Activated CD8-positive, alpha-beta memory T cell treated with anti-CD3 and anti-CD28 coated beads, Interleukin-2, amount 10 ng/mL, durations not matched to agents 7 days and 5 days (primary cell): ENCODE measurements around the gene TTC3. TPM values are rescaled to one million over a fixed set of nuclear protein-coding genes. Genes with fewer than 3 reads are reported as not detected.
"Not testable (repeated sequence)": the region's sequence is repeated elsewhere in the genome, so short reads cannot be mapped to it uniquely, and the experiment has no call there.

Experiments
- ATAC-seq: fragments of 150-1000 bp; cut with Tn5 transposase; one replicate; pipeline ENCODE4 v1.10.0; 2021; ENCODE audit warnings: moderate library complexity
- CTCF ChIA-PET: fragments of 350-600 bp; sonication (Branson Sonifier 250); formaldehyde crosslinking; loops from one replicate; lab custom pipeline; 2021; ENCODE audit warnings: antibody characterized with exemption; lab: Charles Lee
- DNase-seq: peaks from one replicate; pipeline ENCODE4 v3.0.0-alpha.2; 2020
- H3K27ac Mint-ChIP-seq: one replicate; pipeline ENCODE4 v1.8.0; 2021; ENCODE audit warnings: mild to moderate bottlenecking, mixed read lengths
- H3K27me3 Mint-ChIP-seq: one replicate; pipeline ENCODE4 v1.8.0; 2021; ENCODE audit warnings: mixed read lengths
- H3K36me3 Mint-ChIP-seq: one replicate; pipeline ENCODE4 v1.8.0; 2021; ENCODE audit warnings: mild to moderate bottlenecking, mixed read lengths
- H3K4me1 Mint-ChIP-seq: one replicate; pipeline ENCODE4 v1.8.0; 2021; ENCODE audit warnings: mixed read lengths
- H3K4me3 Mint-ChIP-seq: one replicate; pipeline ENCODE4 v1.8.0; 2021; ENCODE audit warnings: mild to moderate bottlenecking, moderate library complexity, mixed read lengths
- H3K9me3 Mint-ChIP-seq: one replicate; pipeline ENCODE4 v1.8.0; 2022; ENCODE audit warnings: low read depth, mixed read lengths
- total RNA-seq, 2 experiments: library from RNA; stranded (reverse); gene quantifications; one replicate each; pipeline ENCODE4 v1.2.3, GENCODE V29; 2021

The TTC3 gene
- total RNA-seq, 2 experiments from 2014 or later: 44.0 to 55.0 TPM

- Mint-ChIP-seq H3K36me3 (peaks cover 8% of the 10 kb centered on the region), H3K9me3 (no peaks in the 10 kb centered on the region), H3K4me1 (peaks cover 12% of the 10 kb centered on the region), H3K27ac (no peak overlapping the region), H3K27me3 (no peaks in the 10 kb centered on the region), H3K4me3 (no peak overlapping the region)
- no peak for ATAC-seq
- CTCF ChIA-PET: no interaction called here
- no peak for DNase-seq
Measured at GRCh38 chr21:37082856-37083528, 9.9 kb downstream of the TTC3 start.

- CTCF ChIA-PET: interaction anchor here (1.2 kb wide), 1 partner anchor 120 kb away, joined by 3 read pairs; the partner anchor contains the start of gene HLCS
- DNase-seq: no peak
Measured at GRCh38 chr21:37085726-37086125, 12.7 kb downstream of the TTC3 start.

GRCh38 chr21:37087188-37087587 is 14.1 kb downstream of the TTC3 start:
- CTCF ChIA-PET: no interaction called here
- no peak for ATAC-seq
- H3K27me3 Mint-ChIP-seq: no peaks in the 10 kb centered on the region
- H3K36me3 Mint-ChIP-seq: peaks cover 3% of the 10 kb centered on the region
- no peak overlapping the region for H3K27ac Mint-ChIP-seq
- peaks cover 6% of the 10 kb centered on the region for H3K4me1 Mint-ChIP-seq
- DNase-seq: no peak
- no peaks in the 10 kb centered on the region for H3K9me3 Mint-ChIP-seq
- no peak overlapping the region for H3K4me3 Mint-ChIP-seq

More at GRCh38 chr21:37085726-37086125, 12.7 kb downstream of the TTC3 start:
- Mint-ChIP-seq H3K27me3 (no peaks in the 10 kb centered on the region), H3K36me3 (peaks cover 5% of the 10 kb centered on the region), H3K4me3 (no peak overlapping the region), H3K27ac (no peak overlapping the region), H3K9me3 (no peaks in the 10 kb centered on the region), H3K4me1 (peaks cover 6% of the 10 kb centered on the region)
- ATAC-seq: no peak

- DNase-seq (no peak), ATAC-seq (no peak)
- Mint-ChIP-seq H3K9me3 (no peaks in the 10 kb centered on the region), H3K4me3 (no peak overlapping the region), H3K27me3 (no peaks in the 10 kb centered on the region), H3K36me3 (peaks cover 2% of the 10 kb centered on the region), H3K4me1 (peaks cover 2% of the 10 kb centered on the region), H3K27ac (no peak overlapping the region)
- CTCF ChIA-PET: no interaction called here
Measured at GRCh38 chr21:37088186-37088735, 15.2 kb downstream of the TTC3 start.

- no peak overlapping the region for H3K27ac Mint-ChIP-seq
- CTCF ChIA-PET: no interaction called here
- DNase-seq (no peak), ATAC-seq (no peak)
- no peaks in the 10 kb centered on the region for H3K27me3 Mint-ChIP-seq
- no peaks in the 10 kb centered on the region for H3K9me3 Mint-ChIP-seq
- H3K4me3 Mint-ChIP-seq: no peak overlapping the region
- no peaks in the 10 kb centered on the region for H3K4me1 Mint-ChIP-seq
- H3K36me3 Mint-ChIP-seq: peaks cover 6% of the 10 kb centered on the region
Measured at GRCh38 chr21:37093977-37094376, 20.9 kb downstream of the TTC3 start.

GRCh38 chr21:37095821-37096220 is 22.8 kb downstream of the TTC3 start:
- no peaks in the 10 kb centered on the region for H3K27me3 Mint-ChIP-seq
- no peaks in the 10 kb centered on the region for H3K4me1 Mint-ChIP-seq
- CTCF ChIA-PET: no interaction called here
- ATAC-seq (no peak), DNase-seq (no peak)
- peaks cover 6% of the 10 kb centered on the region for H3K36me3 Mint-ChIP-seq
- H3K4me3 Mint-ChIP-seq: no peak overlapping the region
- no peak overlapping the region for H3K27ac Mint-ChIP-seq
- H3K9me3 Mint-ChIP-seq: no peaks in the 10 kb centered on the region

- H3K36me3 Mint-ChIP-seq: peaks cover 7% of the 10 kb centered on the region
- no peak overlapping the region for H3K27ac Mint-ChIP-seq
- ATAC-seq: no peak
- no peak overlapping the region for H3K4me3 Mint-ChIP-seq
- no peaks in the 10 kb centered on the region for H3K4me1 Mint-ChIP-seq
- CTCF ChIA-PET: no interaction called here
- H3K9me3 Mint-ChIP-seq: no peaks in the 10 kb centered on the region
- no peak for DNase-seq
- no peaks in the 10 kb centered on the region for H3K27me3 Mint-ChIP-seq
Measured at GRCh38 chr21:37098751-37099150, 25.7 kb downstream of the TTC3 start.

GRCh38 chr21:37100316-37100715 is 27.3 kb downstream of the TTC3 start:
- no peaks in the 10 kb centered on the region for H3K27me3 Mint-ChIP-seq
- peaks cover 10% of the 10 kb centered on the region for H3K36me3 Mint-ChIP-seq
- ATAC-seq: no peak
- no peaks in the 10 kb centered on the region for H3K4me1 Mint-ChIP-seq
- H3K4me3 Mint-ChIP-seq: no peak overlapping the region
- no peaks in the 10 kb centered on the region for H3K9me3 Mint-ChIP-seq
- DNase-seq: no peak
- H3K27ac Mint-ChIP-seq: no peak overlapping the region
- CTCF ChIA-PET: no interaction called here

- Mint-ChIP-seq H3K4me1 (no peaks in the 10 kb centered on the region), H3K27me3 (no peaks in the 10 kb centered on the region), H3K9me3 (no peaks in the 10 kb centered on the region), H3K4me3 (no peak overlapping the region), H3K36me3 (peaks cover 10% of the 10 kb centered on the region), H3K27ac (no peak overlapping the region)
- CTCF ChIA-PET: no interaction called here
- DNase-seq (no peak), ATAC-seq (no peak)
Measured at GRCh38 chr21:37101384-37101783, 28.3 kb downstream of the TTC3 start.

- H3K4me1 Mint-ChIP-seq, H3K4me3 Mint-ChIP-seq, DNase-seq, H3K9me3 Mint-ChIP-seq, H3K27me3 Mint-ChIP-seq, CTCF ChIA-PET, ATAC-seq, H3K27ac Mint-ChIP-seq: not testable (repeated sequence)
- peaks cover 15% of the 10 kb centered on the region for H3K36me3 Mint-ChIP-seq
Measured at GRCh38 chr21:37102746-37103145, 29.7 kb downstream of the TTC3 start.

- DNase-seq: no peak
- Mint-ChIP-seq H3K27me3 (no peaks in the 10 kb centered on the region), H3K4me1 (no peaks in the 10 kb centered on the region), H3K36me3 (peaks cover 29% of the 10 kb centered on the region), H3K4me3 (no peak overlapping the region), H3K27ac (no peak overlapping the region), H3K9me3 (peaks cover 5% of the 10 kb centered on the region)
- CTCF ChIA-PET: no interaction called here
- no peak for ATAC-seq
Measured at GRCh38 chr21:37106998-37107397, 33.9 kb downstream of the TTC3 start.

- ATAC-seq, H3K4me1 Mint-ChIP-seq, DNase-seq, H3K27me3 Mint-ChIP-seq, CTCF ChIA-PET, H3K27ac Mint-ChIP-seq, H3K4me3 Mint-ChIP-seq, H3K9me3 Mint-ChIP-seq: not testable (repeated sequence)
- peaks cover 31% of the 10 kb centered on the region for H3K36me3 Mint-ChIP-seq
Measured at GRCh38 chr21:37111029-37111428, 38.0 kb downstream of the TTC3 start.

- DNase-seq, H3K4me3 Mint-ChIP-seq, H3K9me3 Mint-ChIP-seq, H3K27ac Mint-ChIP-seq, CTCF ChIA-PET, H3K27me3 Mint-ChIP-seq, ATAC-seq: not testable (repeated sequence)
- Mint-ChIP-seq H3K4me1 (peaks cover 16% of the 10 kb centered on the region), H3K36me3 (peaks cover 14% of the 10 kb centered on the region)
Measured at GRCh38 chr21:37114301-37114700, 41.2 kb downstream of the TTC3 start.

- not testable (repeated sequence) for H3K27me3 Mint-ChIP-seq, H3K27ac Mint-ChIP-seq, ATAC-seq, DNase-seq, H3K4me3 Mint-ChIP-seq, H3K9me3 Mint-ChIP-seq
- CTCF ChIA-PET: interaction anchor here (0.6 kb wide), 1 partner anchor 65 kb away, joined by 4 read pairs; no protein-coding TSS in a partner anchor
- H3K36me3 Mint-ChIP-seq: peaks cover 13% of the 10 kb centered on the region
- H3K4me1 Mint-ChIP-seq: peaks cover 25% of the 10 kb centered on the region
Measured at GRCh38 chr21:37116459-37116858, 43.4 kb downstream of the TTC3 start.
